ENCODE results near the gene UROS.

UROS gene

GRCh38 chr10:125822878-125823662 is at the start of gene UROS, which contains the start of gene BCCIP:
Gene UROS, minus strand, starts transcription at chr10:125823258. Its CDS starts 6,759 bp downstream, at chr10:125816499.
Gene BCCIP, plus strand, starts transcription at chr10:125823546. Its CDS starts 12 bp downstream, at chr10:125823558.
- H3K4me3 Mint-ChIP-seq, result peak within 1 kb of the TSS; percentile 81
- H3K27ac Mint-ChIP-seq, result no peak within 1 kb of the TSS

GRCh38 chr10:125871338-125871737 is 48.3 kb upstream of the UROS start:
- Mint-ChIP-seq H3K36me3 (peaks cover 14% of the 10 kb centered on the region), H3K4me3 (no peak overlapping the region), H3K27me3 (no peaks in the 10 kb centered on the region), H3K9me3 (no peaks in the 10 kb centered on the region), H3K27ac (no peak overlapping the region), H3K4me1 (no peaks in the 10 kb centered on the region)

More at GRCh38 chr10:125822878-125823662, at the start of gene UROS, which contains the start of gene BCCIP:
- Mint-ChIP-seq H3K4me1 (peaks cover 10% of the 10 kb centered on the region), H3K27me3 (no peaks in the 10 kb centered on the region), H3K9me3 (no peaks in the 10 kb centered on the region), H3K36me3 (peaks cover 7% of the 10 kb centered on the region)

- no peaks in the 10 kb centered on the region for H3K27me3 Mint-ChIP-seq
- H3K9me3 Mint-ChIP-seq, result no peaks in the 10 kb centered on the region
- H3K36me3 Mint-ChIP-seq, result no peaks in the 10 kb centered on the region
- H3K4me3 Mint-ChIP-seq, result no peak overlapping the region
- H3K4me1 Mint-ChIP-seq, result no peaks in the 10 kb centered on the region
- no peak overlapping the region for H3K27ac Mint-ChIP-seq
Measured at GRCh38 chr10:125868372-125868975, 45.4 kb upstream of the UROS start.

GRCh38 chr10:125866421-125867029 is 43.5 kb upstream of the UROS start:
- Mint-ChIP-seq H3K36me3 (no peaks in the 10 kb centered on the region), H3K4me3 (no peak overlapping the region), H3K4me1 (no peaks in the 10 kb centered on the region), H3K27ac (no peak overlapping the region), H3K9me3 (no peaks in the 10 kb centered on the region), H3K27me3 (no peaks in the 10 kb centered on the region)

- Mint-ChIP-seq H3K9me3 (no peaks in the 10 kb centered on the region), H3K27ac (no peak overlapping the region), H3K4me3 (no peak overlapping the region), H3K4me1 (no peaks in the 10 kb centered on the region), H3K36me3 (no peaks in the 10 kb centered on the region), H3K27me3 (no peaks in the 10 kb centered on the region)
Measured at GRCh38 chr10:125865120-125865519, 42.1 kb upstream of the UROS start.

- no peaks in the 10 kb centered on the region for H3K9me3 Mint-ChIP-seq
- peak overlapping the region; percentile 23 for H3K27ac Mint-ChIP-seq
- H3K36me3 Mint-ChIP-seq, result peaks cover 3% of the 10 kb centered on the region
- no peaks in the 10 kb centered on the region for H3K27me3 Mint-ChIP-seq
- H3K4me1 Mint-ChIP-seq, result no peaks in the 10 kb centered on the region
- no peak overlapping the region for H3K4me3 Mint-ChIP-seq
Measured at GRCh38 chr10:125859128-125859817, 36.2 kb upstream of the UROS start.

GRCh38 chr10:125857185-125857760 is 34.2 kb upstream of the UROS start:
- no peaks in the 10 kb centered on the region for H3K4me1 Mint-ChIP-seq
- no peaks in the 10 kb centered on the region for H3K27me3 Mint-ChIP-seq
- H3K9me3 Mint-ChIP-seq, result no peaks in the 10 kb centered on the region
- peaks cover 3% of the 10 kb centered on the region for H3K36me3 Mint-ChIP-seq
- H3K27ac Mint-ChIP-seq, result no peak overlapping the region
- no peak overlapping the region for H3K4me3 Mint-ChIP-seq

GRCh38 chr10:125852487-125852886 is 29.4 kb upstream of the UROS start:
- peaks cover 10% of the 10 kb centered on the region for H3K36me3 Mint-ChIP-seq
- no peaks in the 10 kb centered on the region for H3K9me3 Mint-ChIP-seq
- H3K27ac Mint-ChIP-seq, result no peak overlapping the region
- no peaks in the 10 kb centered on the region for H3K4me1 Mint-ChIP-seq
- H3K4me3 Mint-ChIP-seq, result no peak overlapping the region
- no peaks in the 10 kb centered on the region for H3K27me3 Mint-ChIP-seq

- H3K4me3 Mint-ChIP-seq, result no peak overlapping the region
- H3K27me3 Mint-ChIP-seq, result no peaks in the 10 kb centered on the region
- H3K4me1 Mint-ChIP-seq, result no peaks in the 10 kb centered on the region
- peak overlapping the region; percentile 43 for H3K27ac Mint-ChIP-seq
- peaks cover 10% of the 10 kb centered on the region for H3K36me3 Mint-ChIP-seq
- H3K9me3 Mint-ChIP-seq, result no peaks in the 10 kb centered on the region
Measured at GRCh38 chr10:125850766-125851731, 28.0 kb upstream of the UROS start.

- Mint-ChIP-seq H3K27ac (no peak overlapping the region), H3K27me3 (no peaks in the 10 kb centered on the region), H3K36me3 (peaks cover 9% of the 10 kb centered on the region), H3K9me3 (no peaks in the 10 kb centered on the region), H3K4me1 (no peaks in the 10 kb centered on the region), H3K4me3 (no peak overlapping the region)
Measured at GRCh38 chr10:125849448-125849847, 26.4 kb upstream of the UROS start.

GRCh38 chr10:125848857-125849256 is 25.8 kb upstream of the UROS start:
- Mint-ChIP-seq H3K4me3 (no peak overlapping the region), H3K27me3 (no peaks in the 10 kb centered on the region), H3K9me3 (no peaks in the 10 kb centered on the region), H3K36me3 (peaks cover 7% of the 10 kb centered on the region), H3K27ac (no peak overlapping the region), H3K4me1 (no peaks in the 10 kb centered on the region)

GRCh38 chr10:125848371-125848770 is 25.3 kb upstream of the UROS start:
- H3K36me3 Mint-ChIP-seq, result peaks cover 7% of the 10 kb centered on the region
- no peaks in the 10 kb centered on the region for H3K4me1 Mint-ChIP-seq
- H3K4me3 Mint-ChIP-seq, result no peak overlapping the region
- H3K27me3 Mint-ChIP-seq, result no peaks in the 10 kb centered on the region
- no peak overlapping the region for H3K27ac Mint-ChIP-seq
- H3K9me3 Mint-ChIP-seq, result no peaks in the 10 kb centered on the region

GRCh38 chr10:125846894-125847293 is 23.8 kb upstream of the UROS start:
- peaks cover 9% of the 10 kb centered on the region for H3K36me3 Mint-ChIP-seq
- H3K27ac Mint-ChIP-seq, result no peak overlapping the region
- no peak overlapping the region for H3K4me3 Mint-ChIP-seq
- H3K9me3 Mint-ChIP-seq, result no peaks in the 10 kb centered on the region
- H3K27me3 Mint-ChIP-seq, result no peaks in the 10 kb centered on the region
- H3K4me1 Mint-ChIP-seq, result no peaks in the 10 kb centered on the region

GRCh38 chr10:125845617-125846016 is 22.6 kb upstream of the UROS start:
- Mint-ChIP-seq H3K4me3 (no peak overlapping the region), H3K27ac (no peak overlapping the region), H3K27me3 (no peaks in the 10 kb centered on the region), H3K36me3 (peaks cover 6% of the 10 kb centered on the region), H3K9me3 (no peaks in the 10 kb centered on the region), H3K4me1 (no peaks in the 10 kb centered on the region)
